Astrocyte (in vitro differentiated cells and primary cell): ENCODE results near the gene ZNF208. TPM values are rescaled to one million over a fixed set of nuclear protein-coding genes. Genes with fewer than 3 reads are reported as not detected.

ENCODE experiments used
- DNase-seq: peaks from one replicate; pipeline ENCODE4 v3.0.0-alpha.2; 2010; ENCODE audit warnings: low read depth
- FAIRE-seq: peaks from 2 replicates; lab custom pipeline; 2011; peaks lifted over from hg19 to GRCh38; lab: Jason Lieb, UNC
- H2AFZ ChIP-seq: 2 replicates; pipeline ENCODE4 v1.6.0; 2012; ENCODE audit warnings: low read depth, low read length, inconsistent platforms
- H3K27ac ChIP-seq: 2 replicates; pipeline ENCODE4 v1.5.1; 2011; ENCODE audit warnings: low read depth, low read length, inconsistent platforms
- H3K27me3 ChIP-seq: 2 replicates; pipeline ENCODE4 v1.6.0; 2011; ENCODE audit warnings: low read length, inconsistent platforms; ENCODE audit not compliant: insufficient read depth
- H3K36me3 ChIP-seq: 2 replicates; pipeline ENCODE4 v1.5.1; 2011; ENCODE audit warnings: low read length, inconsistent platforms; ENCODE audit not compliant: insufficient read depth
- H3K4me1 ChIP-seq: 2 replicates; pipeline ENCODE4 v1.5.1; 2011; ENCODE audit warnings: low read length, inconsistent platforms; ENCODE audit not compliant: insufficient read depth
- H3K4me2 ChIP-seq: 2 replicates; pipeline ENCODE4 v1.6.0; 2012; ENCODE audit warnings: low read length, inconsistent platforms
- H3K4me3 ChIP-seq: 2 replicates; pipeline ENCODE4 v1.5.1; 2011; ENCODE audit warnings: low read depth, mild to moderate bottlenecking, low read length, inconsistent platforms; ENCODE audit not compliant: insufficient read depth
- H3K79me2 ChIP-seq: 2 replicates; pipeline ENCODE4 v1.6.0; 2012; ENCODE audit warnings: mild to moderate bottlenecking, low read length, inconsistent platforms; ENCODE audit not compliant: insufficient read depth
- H3K9ac ChIP-seq: 2 replicates; pipeline ENCODE4 v1.6.0; 2012; ENCODE audit warnings: mild to moderate bottlenecking, low read length, inconsistent platforms
- H3K9me3 ChIP-seq: 2 replicates; pipeline ENCODE4 v1.5.1; 2012; ENCODE audit warnings: low read depth, mild to moderate bottlenecking, low read length, inconsistent platforms; ENCODE audit not compliant: insufficient read depth
- H4K20me1 ChIP-seq: 2 replicates; pipeline ENCODE4 v1.6.0; 2012; ENCODE audit warnings: low read length, inconsistent platforms; ENCODE audit not compliant: insufficient read depth
- H3K27ac Mint-ChIP-seq: one replicate; pipeline ENCODE4 v1.8.0; 2021; ENCODE audit warnings: mild to moderate bottlenecking, mixed read lengths; ENCODE audit not compliant: unreplicated experiment
- H3K27me3 Mint-ChIP-seq: one replicate; pipeline ENCODE4 v1.8.0; 2021; ENCODE audit warnings: low read depth, mixed read lengths; ENCODE audit not compliant: unreplicated experiment
- H3K36me3 Mint-ChIP-seq: one replicate; pipeline ENCODE4 v1.8.0; 2021; ENCODE audit warnings: low read depth, mixed read lengths; ENCODE audit not compliant: unreplicated experiment
- H3K4me1 Mint-ChIP-seq: one replicate; pipeline ENCODE4 v1.8.0; 2021; ENCODE audit warnings: low read depth, mixed read lengths; ENCODE audit not compliant: unreplicated experiment
- H3K4me3 Mint-ChIP-seq: one replicate; pipeline ENCODE4 v1.8.0; 2021; ENCODE audit warnings: mild to moderate bottlenecking, moderate library complexity, mixed read lengths; ENCODE audit not compliant: unreplicated experiment
- H3K9me3 Mint-ChIP-seq: one replicate; pipeline ENCODE4 v1.8.0; 2021; ENCODE audit warnings: mild to moderate bottlenecking, mixed read lengths; ENCODE audit not compliant: unreplicated experiment
- CTCF ChIP-seq: IDR thresholded peaks from 2 replicates; pipeline ENCODE4 v1.5.1; 2011; ENCODE audit warnings: low read depth, mild to moderate bottlenecking, inconsistent platforms, low read length, moderate library complexity; ENCODE audit not compliant: insufficient read depth
- EZH2 ChIP-seq: IDR thresholded peaks from 2 replicates; pipeline ENCODE4 v1.6.1; 2012; ENCODE audit warnings: mild to moderate bottlenecking, low read length, inconsistent platforms; ENCODE audit not compliant: insufficient read depth
- total RNA-seq: library from RNA; stranded (reverse); gene quantifications from 2 replicates; pipeline ENCODE4 v1.2.1, GENCODE V29; 2021

ZNF208 gene
- total RNA-seq, 1 donor from 2014 or later = 0.05 TPM

- H3K36me3 Mint-ChIP-seq = no peaks in the 10 kb centered on the region
These were observed 127.2 kb downstream of the ZNF208 start for GRCh38 chr19:21883516-21883915.

More at GRCh38 chr19:21883516-21883915, 127.2 kb downstream of the ZNF208 start:
- no peaks in the 10 kb centered on the region for H3K27me3 Mint-ChIP-seq
- Histone ChIP-seq H3K9me3 (peaks cover 9% of the 10 kb centered on the region), H3K36me3 (no peaks in the 10 kb centered on the region), H3K4me2 (no peak overlapping the region), H3K4me1 (no peaks in the 10 kb centered on the region), H3K79me2 (no peaks in the 10 kb centered on the region), H3K9ac (no peak overlapping the region), H3K27me3 (no peaks in the 10 kb centered on the region), H3K4me3 (no peak overlapping the region), H2AFZ (no peak overlapping the region), H3K27ac (no peak overlapping the region), H4K20me1 (no peaks in the 10 kb centered on the region)
- TF ChIP-seq CTCF (no peak), EZH2 (no peak)
- H3K9me3 Mint-ChIP-seq = peaks cover 19% of the 10 kb centered on the region
- H3K4me1 Mint-ChIP-seq = no peaks in the 10 kb centered on the region
- H3K27ac Mint-ChIP-seq = no peak overlapping the region
- H3K4me3 Mint-ChIP-seq = no peak overlapping the region
- no peak for DNase-seq
- FAIRE-seq = no peak

Other genes with a start within 250 kb of the ZNF208 start
- 8.9 and 9.8 TPM in 2 replicates for gene ZNF100, start 243.4 kb downstream of the ZNF208 start, total RNA-seq
- gene ZNF43, start 174.8 kb downstream of the ZNF208 start, total RNA-seq = 11.8 and 15.3 TPM in 2 replicates
- not detected in 2 replicates for gene ZNF257, start 41.5 kb upstream of the ZNF208 start, total RNA-seq
- 0.07 TPM in 1 of 2 replicates, not detected in the other for gene ZNF676, start 186.0 kb upstream of the ZNF208 start, total RNA-seq